ENCODE measurements around the gene MMUT. TPM values are rescaled to one million over a fixed set of nuclear protein-coding genes. Genes with fewer than 3 reads are reported as not detected.
"Not testable (repeated sequence)": the region's sequence is repeated elsewhere in the genome, so short reads cannot be mapped to it uniquely, and the experiment has no call there.

MMUT gene
- polyA plus RNA-seq (2013, experiment 1 of 2; ENCODE audit: insufficient read length), result 20.4 TPM
- 20.2 TPM for polyA plus RNA-seq (2013, experiment 2 of 2; ENCODE audit: insufficient read length)

- peak; percentile 92 for DNase-seq
Measured at GRCh38 chr6:49462927-49463611, at the start of gene MMUT, which contains the start of gene CENPQ. TSS of gene MMUT (minus strand) at chr6:49463253. CDS start at chr6:49459466, 3,787 bp downstream. TSS of gene CENPQ (plus strand) at chr6:49463370. CDS start at chr6:49470177, 6,807 bp downstream.

DNA sequence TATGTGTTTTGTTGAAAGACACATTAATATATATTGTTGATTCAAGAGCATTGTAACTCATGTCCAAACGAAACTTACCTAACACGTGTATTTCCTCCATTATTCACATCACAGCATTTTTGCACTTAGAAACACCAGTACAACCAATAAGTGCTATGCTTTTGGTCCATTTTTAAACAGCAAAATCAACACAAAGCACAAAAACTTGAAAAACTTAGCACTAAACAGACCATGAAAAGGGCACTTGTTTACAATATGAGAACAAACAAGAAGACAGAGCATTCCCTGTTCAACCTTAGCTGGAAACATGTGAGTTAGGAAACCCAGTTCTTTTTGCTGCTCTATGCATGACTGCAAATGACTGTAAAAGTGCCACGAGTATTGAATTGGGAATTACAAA lies 46.3 kb upstream of the MMUT start:
- no peak for DNase-seq

- DNase-seq, result no peak
Measured at GRCh38 chr6:49506569-49507111, 43.6 kb upstream of the MMUT start.

GRCh38 chr6:49504666-49505065 lies 41.6 kb upstream of the MMUT start:
- no peak for DNase-seq

GRCh38 chr6:49499623-49500022 lies 36.6 kb upstream of the MMUT start, which contains the start of gene GLYATL3:
TSS of gene GLYATL3 (plus strand) at chr6:49499923. CDS start at chr6:49511991, 12,068 bp downstream.
- no peak for DNase-seq

DNA sequence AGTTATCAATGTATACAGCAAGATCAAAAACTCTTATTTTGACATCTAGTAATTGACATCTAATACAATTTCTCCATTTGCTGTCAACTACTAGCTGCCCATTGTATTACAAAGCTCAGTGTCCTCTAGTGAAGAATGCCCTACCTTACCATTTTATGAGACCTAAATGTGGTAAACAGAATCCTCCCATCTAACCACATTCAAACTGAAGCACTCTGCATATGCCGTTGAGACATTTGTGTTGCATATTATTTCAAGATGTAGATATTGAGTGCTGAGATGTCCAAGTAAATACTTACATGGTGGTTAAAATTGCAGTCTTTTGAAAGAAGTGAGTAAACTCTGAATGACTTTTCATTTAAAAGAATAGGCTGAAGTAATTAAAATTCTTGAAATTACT lies 36.1 kb upstream of the MMUT start:
- no peak for DNase-seq

DNA sequence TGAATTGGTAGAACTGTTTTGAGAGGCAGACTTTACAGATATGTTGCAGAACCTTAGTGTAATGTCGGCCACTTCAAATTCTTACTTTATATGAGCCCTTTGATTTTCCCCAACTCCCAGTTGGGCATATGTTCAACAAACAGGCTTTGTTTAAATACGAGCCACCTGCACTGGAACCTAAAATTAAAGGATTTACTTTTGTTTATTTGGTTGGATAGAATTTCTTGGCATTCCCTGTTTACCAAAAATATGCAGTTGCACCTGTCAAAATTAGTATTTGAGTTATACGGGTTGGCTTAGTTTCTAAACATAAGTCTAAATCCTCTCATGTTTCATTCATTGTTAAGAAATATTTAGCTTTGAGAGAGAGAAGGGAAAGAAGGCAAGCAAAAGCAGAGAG lies 34.3 kb upstream of the MMUT start:
- no peak for DNase-seq

GRCh38 chr6:49490633-49491032 lies 27.6 kb upstream of the MMUT start:
- DNase-seq, result no peak

GRCh38 chr6:49483380-49483779 lies 20.3 kb upstream of the MMUT start:
- not testable (repeated sequence) for DNase-seq

GRCh38 chr6:49481846-49482245 lies 18.8 kb upstream of the MMUT start:
- DNase-seq, result not testable (repeated sequence)

GRCh38 chr6:49479308-49479970 lies 16.4 kb upstream of the MMUT start:
- no peak for DNase-seq

GRCh38 chr6:49476564-49476963 lies 13.5 kb upstream of the MMUT start:
- not testable (repeated sequence) for DNase-seq

GRCh38 chr6:49468042-49468441 lies 5.0 kb upstream of the MMUT start:
- no peak for DNase-seq

GRCh38 chr6:49464691-49465090 lies 1.6 kb upstream of the MMUT start:
- no peak for DNase-seq

- no peak for DNase-seq
Measured at GRCh38 chr6:49463612-49463967, 537 bp upstream of the MMUT start.

DNA sequence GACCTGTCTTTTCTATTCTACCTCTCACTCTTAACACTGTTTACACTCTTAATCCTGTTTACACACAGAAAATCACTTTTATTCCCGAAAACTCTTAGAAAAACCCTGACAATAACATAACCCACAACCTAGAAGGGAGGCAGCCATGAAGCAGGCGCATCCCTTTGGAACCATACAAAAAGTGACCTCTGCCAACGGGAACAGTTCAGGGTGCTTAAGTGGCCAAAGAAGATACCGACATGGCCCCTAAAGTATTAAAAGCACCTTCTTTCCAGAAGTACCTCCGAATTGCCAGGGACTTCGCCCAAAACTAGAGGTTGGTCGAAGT lies 490 bp downstream of the MMUT start:
- DNase-seq, result no peak

- no peak for DNase-seq
Measured at GRCh38 chr6:49462071-49462470, 982 bp downstream of the MMUT start.

- DNase-seq, result peak; percentile 38
Measured at GRCh38 chr6:49457771-49458170, 5.3 kb downstream of the MMUT start.

GRCh38 chr6:49454787-49455709 lies 8.0 kb downstream of the MMUT start:
- no peak for DNase-seq

DNA sequence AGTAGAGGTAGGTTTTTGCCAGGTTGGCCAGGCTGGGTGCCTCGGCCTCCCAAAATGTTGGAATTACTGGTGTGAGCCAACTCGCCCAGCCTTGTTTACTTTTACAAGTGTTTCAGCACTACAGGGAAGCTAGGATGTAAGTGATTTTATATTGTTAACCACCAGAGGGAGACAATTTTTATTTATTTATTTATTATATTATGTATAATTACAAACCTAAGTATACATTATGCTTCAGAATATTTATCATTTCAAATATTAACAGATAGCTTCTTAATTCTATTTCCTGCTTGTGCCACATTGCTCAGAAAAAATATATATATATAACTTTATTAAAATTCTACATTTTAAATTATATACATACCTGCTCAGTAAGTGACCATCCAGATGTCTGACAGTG lies 9.8 kb downstream of the MMUT start:
- no peak for DNase-seq

DNA sequence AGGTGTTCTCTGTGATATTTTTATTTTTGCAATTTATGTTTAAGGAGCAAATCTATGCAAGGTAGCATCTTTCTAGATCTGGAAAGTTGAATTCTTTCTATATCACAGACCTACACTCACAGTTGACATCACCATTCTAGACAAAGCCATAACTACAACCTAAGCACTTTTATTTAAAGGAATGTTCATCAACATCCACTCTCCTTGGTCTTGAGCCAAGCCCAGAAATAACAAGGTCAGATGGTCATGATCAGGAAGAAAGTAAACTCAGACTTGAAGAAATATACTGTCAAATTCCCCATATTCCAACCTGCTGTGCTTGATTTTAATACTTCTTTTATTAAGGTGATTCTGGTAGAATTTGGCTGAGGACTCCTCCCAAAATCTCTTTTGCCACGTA lies 32.2 kb downstream of the MMUT start:
- DNase-seq, result no peak

DNA sequence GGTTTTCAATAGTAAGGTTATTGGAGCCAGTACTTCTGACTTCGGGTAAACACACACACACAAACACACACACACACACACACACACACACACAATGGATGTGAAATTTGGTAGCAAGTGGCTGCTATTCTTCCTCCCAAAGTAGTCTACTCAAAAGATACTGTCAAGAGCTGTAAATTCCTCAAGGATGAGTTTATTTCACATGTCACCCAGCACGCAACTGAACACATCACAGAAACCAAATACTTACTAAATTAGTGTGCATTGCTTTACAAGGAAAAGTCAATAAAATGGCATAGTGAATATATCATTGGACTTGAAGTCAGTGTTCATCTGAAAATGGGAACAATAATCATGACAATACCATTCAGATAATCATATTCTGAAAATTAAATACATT lies 32.9 kb downstream of the MMUT start:
- DNase-seq, result peak; percentile 34

DNA sequence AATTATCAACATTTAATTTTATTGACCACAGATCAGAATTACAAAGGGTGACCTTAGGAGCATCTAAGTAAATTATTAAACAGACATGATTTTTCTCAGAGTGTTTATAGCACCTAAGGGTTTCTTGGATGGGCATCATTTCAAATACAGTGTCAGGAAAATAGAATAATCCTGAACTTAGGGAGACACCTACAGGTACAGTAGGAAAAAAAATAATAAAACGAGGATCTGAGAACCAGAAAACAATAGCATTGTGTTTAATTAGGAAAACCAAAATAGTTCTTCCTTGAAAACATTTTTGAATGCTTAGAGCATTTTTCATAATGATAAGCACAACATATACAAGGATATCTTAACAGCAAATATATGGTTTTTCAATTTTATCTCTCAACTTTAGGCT lies 39.2 kb downstream of the MMUT start:
- DNase-seq, result peak; percentile 7
